Measurements from ENCODE around the gene MMP11. TPM values are rescaled to one million over a fixed set of nuclear protein-coding genes. Genes with fewer than 3 reads are reported as not detected.

MMP11 gene
- polyA plus RNA-seq, 4 donors = 15.4 to 21.8 (median 19.6) TPM

DNA sequence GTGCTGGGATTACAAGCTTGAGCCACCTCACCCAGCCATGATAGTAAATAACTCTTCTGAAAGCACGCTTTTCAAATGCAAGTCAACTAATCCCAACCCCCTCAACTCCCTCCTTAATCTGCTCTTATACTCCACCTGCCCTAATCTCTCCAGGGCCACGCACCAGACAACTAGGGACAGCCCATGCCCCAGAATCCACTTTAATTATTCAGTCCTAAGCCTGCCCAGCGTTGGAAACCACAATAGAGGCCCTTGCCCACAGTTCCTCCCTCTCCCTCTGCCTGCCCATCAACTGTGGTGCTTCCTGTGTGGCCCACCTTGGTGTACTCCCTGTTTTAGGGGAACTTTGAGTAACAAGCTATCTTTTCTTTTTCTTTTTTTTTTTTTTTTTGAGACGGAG lies 15.8 kb upstream of the MMP11 start:
- DNase-seq (ENCODE audit: low read depth in 4 of 4, low spot score in 2 of 4) = no peak

DNA sequence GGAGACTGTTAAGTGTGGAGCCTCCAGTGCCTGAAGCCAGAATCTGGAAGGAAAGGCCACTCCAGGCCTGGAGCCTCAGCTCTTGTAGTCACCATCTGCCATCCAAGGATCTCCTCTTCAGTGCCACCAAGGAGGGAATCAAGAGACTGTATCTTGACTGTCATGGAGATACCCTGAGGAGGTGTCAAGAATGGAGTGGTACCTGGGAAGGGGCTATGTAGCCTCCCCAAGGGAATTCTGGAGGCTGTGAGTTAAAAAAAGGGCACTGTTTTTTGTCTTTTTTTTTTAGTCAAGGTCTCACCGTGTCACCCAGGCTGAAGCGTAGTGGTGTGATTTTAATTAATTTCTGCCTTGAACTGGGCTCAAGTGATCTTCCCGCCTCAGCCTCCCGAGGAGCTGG lies 13.1 kb upstream of the MMP11 start:
- no peak for DNase-seq (ENCODE audit: low read depth in 4 of 4, low spot score in 2 of 4)

DNA sequence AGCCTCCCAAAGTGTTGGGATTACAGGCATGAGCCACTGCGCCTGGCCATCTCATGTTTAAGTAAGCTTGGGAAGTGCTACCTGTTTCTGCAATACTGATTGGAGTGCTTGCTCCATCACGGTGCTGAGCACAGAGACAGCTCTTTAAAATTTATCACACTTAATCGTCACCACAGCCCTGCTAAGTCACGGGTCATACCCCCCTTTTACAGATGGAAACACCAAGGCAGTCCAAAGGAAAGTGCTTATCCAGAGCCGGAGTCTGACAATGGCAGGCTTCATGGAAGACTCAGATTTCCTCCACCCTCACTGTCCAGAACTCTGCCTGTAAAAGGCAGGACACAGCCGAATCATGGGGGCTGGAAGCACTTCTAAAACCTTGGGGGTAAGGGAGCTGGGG lies 12.6 kb upstream of the MMP11 start:
- no peak for DNase-seq (ENCODE audit: low read depth in 4 of 4, low spot score in 2 of 4)

DNA sequence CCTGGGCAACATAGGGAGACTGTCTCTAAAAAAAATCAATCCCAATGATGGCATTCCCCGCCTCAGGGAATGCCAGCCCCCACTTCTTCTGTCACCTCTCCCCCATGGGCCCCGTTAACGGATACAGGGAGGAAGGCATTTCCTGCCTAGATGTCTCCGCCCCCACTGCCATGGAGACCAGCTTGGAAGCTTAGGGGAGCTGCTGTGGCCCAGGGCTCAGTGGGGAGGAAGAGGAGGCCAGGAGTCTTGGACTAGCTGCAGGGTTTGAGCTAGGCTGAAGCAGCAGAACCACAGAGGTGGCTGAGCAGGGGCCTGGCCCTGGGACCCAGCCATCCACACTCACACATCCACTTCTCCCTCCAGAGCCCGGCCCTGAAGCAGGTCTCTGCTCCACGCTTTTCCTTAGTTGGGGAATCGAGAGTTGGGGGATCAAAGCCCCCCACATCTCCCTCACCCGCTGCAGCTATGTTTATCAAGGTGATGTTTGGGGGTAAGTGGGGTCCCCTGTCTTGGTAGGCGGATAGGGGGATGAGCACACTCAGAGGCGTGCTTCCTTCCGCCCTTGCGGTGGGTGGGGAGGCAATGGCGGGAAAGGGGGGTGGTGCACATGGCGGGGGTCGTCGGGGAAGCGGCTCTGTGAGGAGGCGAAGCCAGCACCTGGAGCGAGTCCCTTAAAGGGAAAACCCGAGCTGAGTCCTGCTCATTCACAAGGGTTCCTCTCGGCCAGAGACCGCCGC lies 9.6 kb upstream of the MMP11 start, which contains the start of gene C22orf15:
TSS of gene C22orf15 (plus strand) at position 149 of the 737 bp plus-strand sequence. CDS start at position 466, 317 bp downstream.
- no peak for DNase-seq (ENCODE audit: low read depth in 4 of 4, low spot score in 2 of 4)

DNA sequence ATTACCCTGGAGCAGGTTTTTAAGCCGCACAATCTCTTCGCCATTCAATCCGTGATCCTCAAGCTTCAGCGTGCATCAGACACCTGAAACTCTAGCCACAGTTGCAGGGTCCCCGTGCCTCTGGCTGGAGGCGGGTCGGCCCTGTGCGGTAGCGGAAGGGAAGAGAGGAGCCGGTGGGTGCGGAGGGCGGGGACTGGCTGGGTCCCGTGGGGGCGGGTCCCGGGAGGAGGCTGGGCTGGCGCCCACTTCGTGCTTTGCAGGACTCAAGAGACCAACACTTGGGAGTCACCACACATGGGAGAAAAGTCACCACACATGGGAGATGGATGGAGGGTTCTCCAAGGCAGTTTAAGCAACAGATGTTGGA lies 9.1 kb upstream of the MMP11 start:
- DNase-seq (ENCODE audit: low read depth in 4 of 4, low spot score in 2 of 4) = no peak

DNA sequence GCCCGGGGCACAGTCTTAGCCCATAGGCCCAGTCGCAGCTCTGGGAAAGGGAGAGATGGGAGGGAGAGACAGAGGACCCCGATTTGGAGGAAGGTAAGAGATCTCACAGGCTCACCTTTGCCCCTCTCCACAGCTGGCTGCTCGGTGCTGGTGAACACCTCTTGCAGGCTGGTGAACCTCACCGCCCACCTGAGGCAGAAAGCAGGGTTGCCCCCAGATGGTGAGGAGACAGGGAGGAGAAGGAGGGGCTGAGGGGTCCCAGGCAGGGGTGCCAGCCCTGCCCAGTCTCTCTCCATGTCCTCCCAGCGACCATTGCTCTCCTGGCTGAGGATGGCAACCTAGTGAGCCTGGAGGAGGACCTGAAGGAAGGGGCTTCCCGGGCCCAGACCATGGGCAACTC lies 8.7 kb upstream of the MMP11 start:
- DNase-seq (ENCODE audit: low read depth in 4 of 4, low spot score in 2 of 4) = no peak

DNA sequence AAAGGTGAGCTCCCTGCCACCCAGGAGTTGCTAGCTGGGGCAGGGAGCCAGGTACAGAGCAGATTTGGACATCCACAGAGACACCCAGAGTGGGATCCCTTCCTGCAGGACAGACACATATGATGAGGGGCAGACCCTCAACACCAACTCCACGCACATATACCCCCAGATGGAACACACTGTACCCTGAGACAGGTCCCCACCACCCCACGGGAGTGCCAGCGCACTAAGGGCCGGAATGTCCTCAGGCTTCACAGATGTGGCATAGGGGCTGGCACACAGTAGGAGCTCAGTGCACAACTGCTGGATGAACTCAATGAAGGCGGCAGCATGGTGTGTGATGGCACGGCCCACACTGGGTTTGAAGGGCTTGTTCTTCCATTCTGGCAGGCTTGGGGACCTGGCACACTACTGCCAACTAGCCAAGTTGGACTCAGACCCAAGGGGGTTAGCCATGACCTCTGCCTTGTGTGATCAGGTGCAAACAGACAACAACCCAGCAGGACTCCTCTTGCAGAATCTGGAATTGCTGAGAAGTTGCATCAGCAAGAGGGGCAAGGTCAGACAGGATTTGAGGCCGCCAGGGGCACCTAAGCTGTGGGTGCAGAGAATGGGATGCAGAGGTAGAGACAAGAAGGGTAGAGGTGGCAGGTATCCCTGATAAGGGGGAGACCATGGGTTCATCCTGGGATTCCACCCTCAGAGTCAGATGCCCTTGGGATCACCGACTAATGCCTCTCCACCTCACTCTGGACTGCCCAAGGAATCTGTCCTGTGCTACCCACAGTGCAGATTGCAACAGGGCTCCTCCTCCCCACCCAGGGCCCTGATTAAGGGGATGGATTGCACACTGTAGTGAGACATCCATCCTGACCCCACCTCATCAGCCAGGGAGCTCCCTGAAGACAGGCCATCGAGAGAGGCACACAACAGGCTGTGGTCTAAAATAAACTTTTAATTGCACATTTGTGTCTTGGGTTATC lies 7.5 kb upstream of the MMP11 start:
- no peak for DNase-seq (ENCODE audit: low read depth in 4 of 4, low spot score in 2 of 4)

DNA sequence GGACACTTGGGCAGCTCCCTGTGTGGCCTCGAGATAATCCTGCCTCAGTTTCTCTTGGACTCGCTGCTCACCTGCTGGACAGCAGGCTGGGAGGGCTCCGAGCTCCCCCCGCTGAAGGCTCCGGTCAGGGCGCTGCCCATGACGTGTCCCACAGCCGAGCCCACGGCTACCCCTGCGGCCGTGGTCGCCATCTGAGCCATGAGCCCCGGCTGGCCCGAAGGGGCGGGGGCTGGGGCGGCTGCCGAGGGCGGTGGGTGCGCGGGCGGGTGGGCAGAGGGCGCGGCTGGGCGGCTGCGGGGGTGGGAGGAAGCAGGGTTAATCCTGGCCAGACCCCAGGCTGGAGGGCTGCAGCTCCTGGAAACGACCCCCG lies 5.4 kb upstream of the MMP11 start:
- DNase-seq (ENCODE audit: low read depth in 4 of 4, low spot score in 2 of 4) = no peak

DNA sequence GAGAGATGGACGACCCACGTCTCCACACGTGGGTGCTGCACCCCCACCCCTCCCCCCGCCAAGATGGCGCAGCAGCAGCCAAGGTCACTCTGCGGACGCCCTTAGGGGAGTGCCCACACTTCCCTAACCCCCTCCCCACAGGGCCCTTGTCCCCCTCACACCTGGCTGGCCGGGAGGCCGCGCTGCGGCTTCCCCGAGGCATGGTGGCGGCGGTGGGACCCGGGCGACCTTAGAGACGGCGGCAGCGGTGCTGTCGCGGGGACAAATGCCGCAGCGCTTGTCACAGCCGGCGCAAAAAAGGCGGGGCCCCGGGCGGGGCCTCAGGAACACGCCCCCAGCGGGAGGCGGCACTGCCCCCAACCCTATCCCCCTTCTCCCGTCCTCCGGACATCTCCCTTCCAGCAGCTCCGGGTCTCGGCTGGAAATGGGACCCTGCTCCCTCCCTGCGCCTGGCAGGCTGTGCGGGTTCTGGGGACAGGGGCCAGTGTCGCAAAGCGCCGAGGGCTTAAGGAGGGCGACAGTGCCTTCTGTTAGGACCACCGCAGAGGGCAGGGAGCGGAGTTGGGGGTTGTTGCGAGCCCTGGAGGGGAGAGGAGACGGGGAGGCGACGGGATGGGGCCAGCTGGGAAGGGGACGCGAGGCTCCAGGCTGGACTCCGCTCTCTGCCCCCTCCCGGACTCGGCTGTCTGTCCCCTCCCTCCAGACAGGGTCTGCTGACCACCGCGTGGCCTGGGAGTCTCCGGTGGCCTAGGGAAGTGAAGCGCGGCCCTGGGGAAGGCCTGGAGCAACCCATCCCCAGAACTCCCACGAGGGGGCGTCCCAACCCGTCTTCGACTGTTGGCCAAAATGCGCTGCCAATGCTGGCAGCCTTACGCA lies 4.7 kb upstream of the MMP11 start, which contains the start of gene CHCHD10:
TSS of gene CHCHD10 (minus strand) at position 300 of the 876 bp plus-strand sequence. CDS start at position 202, 98 bp downstream.
- peak in 2 of 4 donors; percentile 81 to 82 for DNase-seq (ENCODE audit: low read depth in 4 of 4, low spot score in 2 of 4)

DNA sequence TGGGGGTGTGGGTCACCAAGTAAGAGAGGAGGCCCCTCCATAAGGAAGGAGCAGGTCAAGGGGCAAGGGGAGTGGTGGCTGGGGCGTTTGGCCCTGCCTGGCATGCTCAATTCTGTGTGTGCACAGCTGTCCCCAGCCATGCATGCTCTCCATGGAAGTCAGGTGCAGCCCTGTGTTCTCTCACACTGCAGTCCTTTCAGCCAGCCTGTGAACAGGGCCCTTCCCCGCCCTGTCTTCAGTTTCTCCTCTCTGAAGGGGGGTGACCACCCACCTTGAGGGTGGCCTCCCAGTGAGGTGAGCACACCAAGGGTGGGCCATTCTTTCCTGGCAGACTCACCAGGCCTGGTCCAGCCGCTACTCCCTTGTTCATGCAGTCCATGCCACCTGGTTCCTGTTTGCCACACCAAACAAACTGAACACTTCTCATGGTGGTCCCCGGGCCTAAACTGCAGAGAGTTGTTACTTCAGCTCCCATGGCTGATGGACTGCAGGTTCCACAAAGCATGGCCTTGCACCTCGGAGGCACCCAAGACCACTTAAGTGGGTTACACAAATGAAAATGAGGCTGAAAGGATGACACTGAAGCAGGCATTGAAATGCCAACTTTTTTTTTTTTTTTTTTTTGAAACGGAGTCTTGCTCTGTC lies 3.2 kb upstream of the MMP11 start:
- DNase-seq (ENCODE audit: low read depth in 4 of 4, low spot score in 2 of 4) = no peak

DNA sequence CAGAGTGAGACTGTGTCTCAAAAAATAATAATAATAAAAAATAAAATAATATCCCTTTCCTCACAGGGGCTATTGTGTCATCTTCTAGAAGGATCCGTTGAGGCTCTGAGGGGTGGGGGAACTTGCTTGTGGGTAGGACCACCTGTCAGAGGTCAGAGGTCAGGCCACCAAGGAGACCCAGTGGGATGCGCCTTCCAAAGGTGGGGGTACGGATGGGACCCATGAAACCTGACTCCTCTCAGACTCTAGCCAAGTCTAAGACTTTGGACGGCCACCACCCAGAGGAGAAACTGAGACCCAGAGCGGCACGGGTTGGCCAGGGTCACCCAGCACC lies 367 bp upstream of the MMP11 start:
- DNase-seq (ENCODE audit: low read depth in 4 of 4, low spot score in 2 of 4) = no peak

DNA sequence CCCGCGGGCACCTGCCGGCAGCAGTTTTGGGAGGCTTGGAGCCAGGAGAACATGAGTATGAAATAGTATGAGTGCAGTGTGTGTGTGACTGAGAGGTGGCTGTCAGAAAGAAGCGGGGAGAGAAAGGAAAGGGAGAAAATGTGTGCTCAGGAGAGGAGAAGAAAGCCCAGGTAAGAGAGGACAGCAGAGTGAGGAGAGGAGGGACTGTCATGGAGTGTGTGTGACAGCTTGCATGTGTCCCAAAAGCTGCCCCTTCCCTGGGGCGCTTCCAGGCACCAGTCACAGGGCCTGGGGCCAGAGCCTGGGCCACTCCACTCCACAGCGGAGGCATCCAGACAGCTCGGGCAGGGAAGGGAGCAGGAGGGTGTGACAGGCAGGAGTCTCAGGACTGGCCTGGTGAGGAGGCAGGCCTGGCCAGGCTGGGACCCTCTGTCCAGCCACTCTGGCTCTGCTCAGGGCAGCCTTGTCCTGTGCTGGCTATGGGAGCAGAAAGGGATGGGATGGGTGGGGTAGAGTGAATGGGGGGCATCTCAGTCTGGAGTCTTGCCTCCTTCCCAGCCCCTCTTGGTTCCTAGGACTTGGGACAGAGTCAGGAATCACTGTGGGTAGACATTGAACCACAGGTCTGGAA lies 949 bp downstream of the MMP11 start:
- no peak for DNase-seq (ENCODE audit: low read depth in 4 of 4, low spot score in 2 of 4)

DNA sequence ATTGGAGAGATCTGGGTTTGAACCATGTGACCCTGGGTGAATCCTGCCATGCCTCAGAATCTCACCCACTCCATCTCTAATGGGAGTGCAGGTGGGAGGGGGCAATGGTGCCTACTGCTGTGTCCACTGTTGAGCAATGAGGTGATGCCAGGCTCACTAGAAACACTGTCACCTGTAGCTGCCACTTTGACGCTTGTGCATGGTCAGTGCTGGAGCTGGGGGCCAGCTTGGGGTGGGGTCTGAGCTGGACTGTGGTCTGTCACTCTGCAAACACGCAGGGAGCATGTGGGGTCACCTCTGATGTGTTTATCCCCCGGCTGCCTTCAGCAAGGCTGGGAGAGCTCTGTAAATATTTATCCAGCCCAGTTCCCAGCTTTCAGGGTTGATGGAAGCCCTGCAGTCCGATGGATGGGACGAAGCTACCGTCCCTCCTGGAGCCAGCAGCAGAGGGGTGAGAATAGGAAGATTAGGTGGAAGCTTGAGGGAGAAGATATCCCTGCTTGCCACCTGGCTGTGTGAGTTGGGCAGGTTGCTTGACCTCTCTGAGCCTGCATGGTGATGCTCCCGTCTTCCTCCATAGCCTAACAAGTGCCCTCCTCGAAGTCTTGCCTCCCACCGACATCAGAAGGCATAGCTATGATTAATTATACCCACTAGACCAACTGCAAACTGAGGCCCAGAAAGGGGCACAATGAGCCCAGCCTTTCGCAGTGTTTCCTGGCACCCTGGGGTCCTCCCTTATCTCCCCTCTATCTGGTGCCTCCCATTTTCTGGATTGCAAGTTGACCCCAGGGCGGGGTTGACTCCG lies 1.7 kb downstream of the MMP11 start:
- DNase-seq (ENCODE audit: low read depth in 4 of 4, low spot score in 2 of 4) = no peak

DNA sequence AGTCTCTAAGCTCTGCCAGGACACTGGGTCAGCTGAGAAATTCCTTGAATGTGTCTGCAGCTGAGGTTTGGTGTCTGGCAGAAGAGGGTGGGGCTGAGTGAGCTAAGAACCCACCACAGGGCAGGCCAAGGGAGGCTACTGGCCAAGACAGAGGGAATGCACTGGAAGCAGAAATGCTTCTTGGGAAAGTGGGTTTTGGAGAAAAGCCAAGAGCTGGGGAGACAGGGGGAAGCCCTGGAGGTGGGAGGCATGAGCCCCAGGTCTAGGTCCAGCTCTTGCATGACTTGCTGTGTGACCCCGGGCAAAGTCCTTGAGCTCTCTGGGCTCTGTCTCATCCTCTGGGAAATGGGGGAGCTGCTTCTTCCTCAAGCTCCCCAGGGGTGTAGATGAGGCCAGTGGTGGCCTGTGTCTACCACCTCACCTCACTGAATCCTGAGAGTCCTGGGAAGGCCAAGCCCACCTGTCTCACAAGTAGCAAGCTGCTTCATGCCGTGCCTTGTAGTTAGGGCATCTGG lies 2.3 kb downstream of the MMP11 start:
- no peak for DNase-seq (ENCODE audit: low read depth in 4 of 4, low spot score in 2 of 4)

DNA sequence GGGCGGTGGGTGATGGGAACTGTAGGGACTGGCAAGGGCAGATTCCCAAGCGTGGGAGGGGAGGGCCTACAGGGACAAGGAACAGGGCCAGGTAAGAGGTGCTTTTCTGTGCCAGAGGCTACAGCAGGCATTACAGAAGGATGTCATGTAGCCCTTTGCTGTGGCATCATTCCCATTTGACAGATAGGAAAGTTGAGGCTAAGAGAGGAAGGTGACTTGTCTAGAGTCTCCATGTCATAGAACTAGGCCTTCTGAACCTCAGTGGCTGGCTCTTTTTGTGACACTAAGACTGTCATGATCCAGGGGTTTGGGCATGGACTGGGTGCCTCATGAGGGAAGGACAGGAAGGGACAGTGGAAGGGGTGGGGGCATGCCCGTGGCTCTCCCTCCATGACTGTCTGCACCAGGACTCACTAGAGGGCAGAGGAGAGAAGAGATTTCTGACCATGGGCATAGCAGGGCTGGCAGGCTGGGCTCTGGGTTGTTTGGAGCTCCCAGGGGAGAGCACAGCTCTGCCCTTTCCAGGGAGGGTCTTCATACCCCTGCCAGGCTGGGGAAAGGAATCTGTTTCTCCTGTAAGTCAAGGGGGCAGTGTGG lies 3.2 kb downstream of the MMP11 start:
- DNase-seq (ENCODE audit: low read depth in 4 of 4, low spot score in 2 of 4) = no peak

DNA sequence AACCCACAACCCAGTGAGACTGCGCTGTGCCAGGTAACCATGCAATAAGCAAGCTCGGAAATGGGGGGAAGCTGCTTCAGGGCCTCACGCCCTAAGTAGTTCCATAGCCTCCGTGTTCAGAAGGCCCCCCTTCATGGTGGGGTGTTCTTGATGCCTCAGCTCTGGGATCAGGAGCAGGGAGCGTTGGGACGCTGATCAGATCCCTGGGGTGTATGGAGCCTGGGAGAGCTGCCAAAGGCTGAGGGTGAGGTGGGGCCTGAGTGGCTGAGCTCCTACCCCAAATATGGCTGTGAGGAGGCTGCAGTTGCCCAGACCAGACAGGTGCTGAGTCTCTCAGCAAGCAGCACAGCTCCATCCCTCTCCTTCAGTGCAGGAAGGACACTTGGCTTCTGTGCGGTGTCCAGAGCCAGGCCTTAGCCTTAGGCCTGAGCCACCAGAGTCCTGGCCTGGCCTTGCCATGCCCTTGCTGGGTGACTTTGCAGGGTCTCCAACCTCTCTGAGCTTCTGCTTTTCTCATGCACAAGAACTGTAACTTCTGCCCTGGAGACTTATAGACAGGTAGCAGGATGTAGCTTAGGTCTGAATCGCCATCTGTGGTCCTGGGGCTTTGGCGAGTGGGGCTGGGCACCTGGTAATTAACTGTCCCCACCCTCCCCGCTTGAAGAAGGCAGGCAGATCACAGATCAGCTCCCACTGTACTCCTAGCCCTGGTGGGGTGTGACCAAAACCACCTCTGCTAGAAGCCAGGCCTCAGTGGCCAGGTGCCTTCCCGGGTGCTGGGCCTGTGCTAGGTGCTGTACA lies 5.3 kb downstream of the MMP11 start:
- DNase-seq (ENCODE audit: low read depth in 4 of 4, low spot score in 2 of 4) = no peak

DNA sequence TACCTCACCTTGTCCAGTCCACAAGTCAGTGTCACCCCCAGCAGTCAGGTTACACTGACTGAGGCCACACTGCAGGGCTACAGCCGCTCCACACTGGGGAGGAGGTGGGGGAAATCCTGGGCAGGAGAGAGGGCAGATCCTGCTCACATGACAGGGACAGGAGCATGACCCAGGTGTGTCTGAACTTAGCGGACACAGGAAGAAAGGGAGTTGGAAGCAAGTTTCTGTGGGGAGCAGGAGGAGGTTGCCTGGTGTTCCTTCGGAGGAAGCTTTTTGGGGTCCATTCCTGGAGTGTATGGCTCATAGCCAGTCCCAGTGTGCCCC lies 5.9 kb downstream of the MMP11 start:
- DNase-seq (ENCODE audit: low read depth in 4 of 4, low spot score in 2 of 4) = no peak

DNA sequence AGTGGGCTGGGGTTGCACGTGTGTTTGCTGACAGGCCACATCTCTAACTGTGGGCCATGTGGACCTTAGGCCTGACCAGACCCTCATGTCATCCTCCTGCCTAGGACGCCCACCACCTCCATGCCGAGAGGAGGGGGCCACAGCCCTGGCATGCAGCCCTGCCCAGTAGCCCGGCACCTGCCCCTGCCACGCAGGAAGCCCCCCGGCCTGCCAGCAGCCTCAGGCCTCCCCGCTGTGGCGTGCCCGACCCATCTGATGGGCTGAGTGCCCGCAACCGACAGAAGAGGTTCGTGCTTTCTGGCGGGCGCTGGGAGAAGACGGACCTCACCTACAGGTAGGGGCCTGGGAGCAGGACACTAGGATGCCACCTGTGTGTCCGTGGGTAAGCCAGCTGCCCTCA lies 6.4 kb downstream of the MMP11 start:
- DNase-seq (ENCODE audit: low read depth in 4 of 4, low spot score in 2 of 4) = no peak
